Ramos (cell line): ENCODE results near the gene KDM5A.
"Not testable (repeated sequence)": the region's sequence is repeated elsewhere in the genome, so short reads cannot be mapped to it uniquely, and the experiment has no call there.

Source experiments
- in situ Hi-C: fragments of 300-500 bp; cut with MboI; formaldehyde crosslinking; loops from one replicate; pipeline ENCODE4 v1.14.3; 2022; ENCODE audit warnings: low sequenced_read_pairs; ENCODE audit not compliant: unreplicated experiment

KDM5A gene

DNA sequence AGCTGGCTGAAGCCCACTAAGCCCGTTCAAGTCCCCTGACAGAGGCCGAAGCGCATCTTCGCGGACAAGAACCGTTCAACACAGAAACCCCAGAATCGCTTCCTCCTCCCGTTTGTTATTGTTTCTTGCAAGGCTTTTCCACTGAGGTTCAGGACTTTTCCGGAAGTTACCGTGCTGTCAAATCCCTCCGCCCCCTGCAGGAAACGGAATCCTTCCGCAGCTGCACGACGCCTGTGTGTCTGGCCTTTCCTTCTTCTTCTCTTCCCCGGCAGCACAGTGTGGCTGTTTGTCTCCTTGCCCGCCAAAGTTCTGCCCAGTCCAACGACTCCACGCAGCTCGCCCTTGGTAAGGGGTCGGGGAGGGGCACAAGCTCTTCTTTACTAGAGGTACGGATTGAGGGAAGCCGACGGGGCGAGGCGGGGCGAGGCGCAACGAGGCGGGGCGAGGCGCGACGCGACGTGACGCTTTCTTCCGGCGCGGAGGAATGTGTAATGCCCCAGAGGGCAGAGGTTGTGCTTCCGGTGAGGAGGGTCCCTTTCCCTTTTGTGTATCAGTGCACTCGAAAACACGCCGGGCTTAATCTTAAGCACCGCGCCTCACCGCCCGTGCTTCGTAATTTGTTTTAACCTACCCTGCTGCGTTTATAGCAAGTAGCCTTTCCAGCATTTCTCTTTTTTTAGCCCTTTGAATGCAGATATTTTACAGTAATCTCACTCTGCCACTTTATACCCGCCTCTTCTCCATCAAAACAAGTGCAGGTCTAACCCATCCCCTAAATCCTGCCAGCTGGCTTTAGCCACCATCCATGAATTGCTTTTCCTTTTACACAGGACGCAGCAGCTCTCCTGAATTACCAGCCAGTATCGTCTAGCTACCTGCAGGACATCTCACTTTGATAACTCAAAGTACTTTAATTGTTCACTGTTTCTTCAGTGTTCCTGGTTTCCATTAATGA is at the start of gene KDM5A:
KDM5A (minus strand) TSS at position 179 of the 955 bp plus-strand sequence. CDS start 229 bp downstream, outside the sequence.
- in situ Hi-C loops: no loop called here

DNA sequence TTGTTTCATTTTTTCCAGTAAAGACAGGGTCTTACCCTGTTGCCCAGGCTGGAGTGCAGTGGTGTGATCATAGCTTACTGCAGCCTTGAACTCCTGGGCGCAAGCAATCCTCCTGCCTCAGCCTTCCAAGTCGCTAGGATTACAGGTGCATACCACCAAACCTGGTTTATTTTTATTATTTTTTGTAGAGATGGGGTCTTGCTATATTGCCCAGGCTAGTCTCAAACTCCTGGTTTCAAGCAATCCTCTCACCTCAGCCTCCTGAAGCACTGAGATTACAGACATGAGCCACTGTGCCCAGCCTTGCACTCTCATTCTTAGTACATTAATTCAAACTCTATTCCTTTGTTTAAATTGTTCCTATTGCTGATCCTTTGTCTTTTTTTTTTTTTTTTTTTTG is 46.6 kb upstream of the KDM5A start:
- in situ Hi-C loops: not testable (repeated sequence)

DNA sequence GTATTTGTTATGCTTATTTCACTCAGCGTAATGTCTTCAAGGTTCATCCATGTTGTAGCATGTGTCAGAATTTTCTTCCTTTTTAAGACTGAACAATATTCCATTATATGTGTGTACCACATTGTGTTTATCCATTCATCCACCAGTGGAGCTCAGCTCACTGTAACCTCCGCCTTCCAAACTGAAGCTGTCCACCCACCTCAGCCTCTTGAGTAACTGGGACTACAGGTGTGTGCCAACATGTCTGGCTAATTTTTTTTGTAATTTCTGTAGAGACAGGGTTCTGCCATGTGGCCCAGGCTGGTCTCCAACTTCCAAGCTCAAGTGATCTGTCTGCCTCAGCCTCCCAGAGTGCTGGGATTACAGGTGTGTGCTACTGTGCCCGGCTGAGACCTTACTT is 33.4 kb upstream of the KDM5A start:
- in situ Hi-C loops: no loop called here

DNA sequence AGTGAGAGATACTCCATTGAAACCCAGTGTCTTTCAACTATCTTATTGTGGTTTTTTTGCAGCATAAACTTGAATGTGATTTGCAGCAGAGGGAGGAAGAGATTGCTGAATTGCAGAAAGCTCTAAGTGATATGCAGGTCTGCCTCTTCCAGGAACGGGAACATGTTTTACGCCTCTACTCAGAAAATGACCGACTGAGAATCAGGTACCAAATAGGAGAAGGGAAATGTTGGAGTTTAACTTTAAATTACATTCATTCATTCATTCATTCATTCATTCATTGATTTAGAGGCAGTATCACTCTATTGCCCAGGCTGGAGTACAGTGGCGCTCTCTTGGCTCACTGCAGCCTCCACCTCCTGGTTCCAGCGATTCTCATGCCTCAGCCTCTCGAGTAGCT is 29.3 kb upstream of the KDM5A start:
- in situ Hi-C loops: no loop called here

DNA sequence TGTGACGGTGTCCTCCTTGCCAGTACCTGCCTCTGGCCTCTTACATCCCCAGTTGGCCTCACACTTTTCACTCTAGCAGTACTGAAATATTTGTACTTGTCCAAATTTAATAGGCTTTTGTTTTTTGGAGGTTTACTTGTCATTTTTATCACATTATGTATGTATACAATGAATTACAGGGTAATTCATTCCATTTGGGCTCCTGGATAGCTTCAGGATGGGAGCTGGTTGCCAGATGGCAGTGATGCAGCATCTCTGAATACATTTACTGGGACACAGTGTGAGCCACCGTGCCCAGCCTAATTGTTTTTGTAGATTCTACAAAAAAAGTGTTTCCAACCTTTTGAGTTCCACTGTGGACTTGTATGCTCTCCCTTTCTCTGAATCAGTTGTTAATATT is 25.7 kb upstream of the KDM5A start:
- in situ Hi-C loops: no loop called here

DNA sequence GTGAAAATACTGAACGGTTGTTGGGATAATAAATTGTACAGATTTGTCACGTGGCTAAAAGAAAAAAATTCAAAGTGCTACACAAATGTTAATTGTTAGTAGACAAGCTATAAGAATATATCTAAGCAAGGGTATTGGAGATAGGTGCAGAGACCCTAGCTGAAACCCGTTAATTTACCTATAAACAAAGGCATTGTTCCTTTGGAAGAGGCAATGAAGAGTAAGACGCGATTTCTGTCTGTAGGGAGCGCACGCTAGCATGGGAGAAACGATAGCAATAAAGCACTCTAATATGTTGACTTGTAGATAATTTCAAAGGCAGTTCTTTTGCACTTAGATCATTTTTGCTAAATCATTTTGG is 12.9 kb upstream of the KDM5A start:
- in situ Hi-C loops: no loop called here

DNA sequence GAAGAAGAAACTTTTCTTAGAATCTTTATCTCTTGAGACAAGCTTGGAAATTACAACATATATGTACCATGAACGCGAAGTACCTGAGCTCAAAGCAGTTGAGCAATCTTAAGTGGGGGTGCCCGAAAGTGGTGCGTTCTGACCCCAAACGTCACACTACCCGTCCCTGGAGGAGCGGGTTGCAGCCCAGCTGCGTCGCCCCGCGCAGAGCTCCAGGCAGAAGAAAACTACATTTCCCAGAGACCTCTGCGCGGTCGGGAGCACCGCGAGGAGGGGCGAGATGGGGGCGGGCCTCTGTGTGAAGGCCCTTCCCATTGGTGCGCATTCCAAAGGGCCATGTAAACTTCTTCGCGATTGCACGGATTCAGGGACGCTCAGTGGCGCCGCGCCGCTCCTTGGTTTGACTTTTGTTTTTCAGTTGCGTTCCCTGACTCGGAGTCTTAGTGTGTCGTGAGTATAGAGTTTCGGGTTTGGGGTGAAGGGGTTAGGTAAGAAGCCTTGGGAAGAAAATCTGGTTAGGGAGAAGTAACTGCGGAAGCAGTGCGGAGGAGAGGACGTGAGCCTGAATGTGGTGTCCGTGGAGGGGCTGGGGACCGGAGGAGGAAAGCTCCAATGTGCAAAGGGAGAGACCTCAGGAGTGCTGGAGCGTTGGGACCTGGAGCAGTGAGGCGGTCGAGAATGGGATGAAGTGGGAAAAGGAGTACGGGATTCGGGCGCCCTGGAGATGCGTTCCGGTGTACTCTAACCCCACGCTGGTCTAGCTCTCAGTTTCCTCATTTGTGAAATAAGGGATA is 12.3 kb upstream of the KDM5A start, which contains the start of gene CCDC77:
CCDC77 (plus strand) TSS at position 410 of the 794 bp plus-strand sequence. CDS start 7,740 bp downstream, outside the sequence.
- in situ Hi-C loops: no loop called here

GRCh38 chr12:400828-401227 is 11.7 kb upstream of the KDM5A start:
- in situ Hi-C loops: no loop called here

- in situ Hi-C loops: no loop called here
These were observed 479 bp downstream of the KDM5A start for GRCh38 chr12:388541-389141.

- in situ Hi-C loops: no loop called here
These were observed 1.1 kb downstream of the KDM5A start for GRCh38 chr12:388012-388411.

- in situ Hi-C loops: no loop called here
These were observed 2.5 kb downstream of the KDM5A start for GRCh38 chr12:386651-387050.

DNA sequence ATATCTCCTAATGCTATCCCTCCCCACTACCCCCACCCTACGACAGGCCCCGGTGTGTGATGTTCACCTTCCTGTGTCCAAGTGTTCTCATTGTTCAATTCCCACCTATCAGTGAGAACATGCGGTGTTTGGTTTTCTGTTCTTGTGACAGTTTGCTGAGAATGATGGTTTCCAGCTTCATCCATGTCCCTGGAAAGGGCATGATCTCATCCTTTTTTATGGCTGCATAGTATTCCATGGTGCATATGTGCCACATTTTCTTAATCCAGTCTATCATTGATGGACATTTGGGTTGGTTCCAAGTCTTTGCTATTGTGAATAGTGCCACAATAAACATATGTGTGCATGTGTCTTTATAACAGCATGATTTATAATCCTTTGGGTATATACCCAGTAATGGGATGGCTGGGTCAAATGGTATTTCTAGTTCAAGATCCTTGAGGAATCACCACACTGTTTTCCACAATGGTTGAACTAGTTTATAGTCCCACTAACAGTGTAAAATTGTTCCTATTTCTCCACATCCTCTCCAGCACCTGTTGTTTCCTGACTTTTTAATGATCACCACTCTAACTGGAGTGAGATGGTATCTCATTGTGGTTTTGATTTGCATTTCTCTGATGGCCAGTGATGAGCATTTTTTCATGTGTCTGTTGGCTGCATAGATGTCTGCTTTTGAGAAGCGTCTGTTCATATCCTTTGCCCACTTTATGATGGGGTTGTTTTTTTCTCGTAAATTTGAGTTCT is 18.2 kb downstream of the KDM5A start:
- in situ Hi-C loops: not testable (repeated sequence)

- in situ Hi-C loops: no loop called here
These were observed 21.1 kb downstream of the KDM5A start for GRCh38 chr12:367972-368371.

DNA sequence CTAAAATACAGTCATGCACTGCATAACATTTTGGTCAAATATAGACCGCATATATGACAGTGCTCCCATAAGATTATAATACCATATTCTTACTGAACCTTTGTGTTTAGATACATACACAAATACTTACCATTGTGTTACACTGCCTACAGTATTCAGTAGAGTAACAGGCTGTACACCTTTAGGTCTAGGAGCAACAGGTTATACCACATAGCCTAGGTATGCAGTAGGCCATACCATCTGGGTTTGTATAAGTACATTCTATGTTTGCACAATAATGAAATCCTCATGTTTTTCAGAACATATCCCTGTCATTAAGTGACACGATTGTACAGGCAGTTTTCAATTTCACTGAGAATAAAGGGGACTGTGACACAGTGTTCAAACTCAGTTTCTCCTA is 22.3 kb downstream of the KDM5A start:
- in situ Hi-C loops: no loop called here

DNA sequence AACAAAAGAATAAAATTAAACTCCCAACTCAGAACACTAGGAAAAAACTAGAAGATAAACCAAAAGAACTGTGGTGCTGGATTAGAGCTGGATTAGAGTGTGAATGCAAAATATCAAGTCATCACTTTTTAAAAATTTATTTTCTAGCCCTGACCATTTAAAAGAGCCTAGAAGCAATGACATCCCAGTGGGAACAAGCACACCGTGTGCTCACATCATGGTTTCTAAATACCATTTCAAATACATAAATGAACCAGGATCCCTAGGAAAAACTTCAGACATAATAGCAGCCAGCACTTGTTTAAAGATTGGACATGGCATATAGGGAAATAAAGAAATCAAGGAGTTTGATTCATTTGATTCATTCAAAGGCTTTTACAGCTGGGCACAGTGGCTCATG is 30.0 kb downstream of the KDM5A start:
- in situ Hi-C loops: no loop called here

GRCh38 chr12:356276-356988 is 32.7 kb downstream of the KDM5A start:
- in situ Hi-C loops: no loop called here

- in situ Hi-C loops: not testable (repeated sequence)
These were observed 37.9 kb downstream of the KDM5A start for GRCh38 chr12:351197-351596.

GRCh38 chr12:349625-350024 is 39.5 kb downstream of the KDM5A start:
- in situ Hi-C loops: not testable (repeated sequence)

GRCh38 chr12:343036-343435 is 46.1 kb downstream of the KDM5A start:
- in situ Hi-C loops: not testable (repeated sequence)
